GM18868 (cell line): Measurements from ENCODE around the gene DNER.
"Not testable (repeated sequence)": the region's sequence is repeated elsewhere in the genome, so short reads cannot be mapped to it uniquely, and the experiment has no call there.

ENCODE experiments used
- ATAC-seq: cut with Tn5 transposase; IDR thresholded peaks from one replicate; pipeline ENCODE4 v1.9.1; 2021; ENCODE audit warnings: mild to moderate bottlenecking, moderate library complexity; ENCODE audit not compliant: unreplicated experiment

The DNER gene

DNA sequence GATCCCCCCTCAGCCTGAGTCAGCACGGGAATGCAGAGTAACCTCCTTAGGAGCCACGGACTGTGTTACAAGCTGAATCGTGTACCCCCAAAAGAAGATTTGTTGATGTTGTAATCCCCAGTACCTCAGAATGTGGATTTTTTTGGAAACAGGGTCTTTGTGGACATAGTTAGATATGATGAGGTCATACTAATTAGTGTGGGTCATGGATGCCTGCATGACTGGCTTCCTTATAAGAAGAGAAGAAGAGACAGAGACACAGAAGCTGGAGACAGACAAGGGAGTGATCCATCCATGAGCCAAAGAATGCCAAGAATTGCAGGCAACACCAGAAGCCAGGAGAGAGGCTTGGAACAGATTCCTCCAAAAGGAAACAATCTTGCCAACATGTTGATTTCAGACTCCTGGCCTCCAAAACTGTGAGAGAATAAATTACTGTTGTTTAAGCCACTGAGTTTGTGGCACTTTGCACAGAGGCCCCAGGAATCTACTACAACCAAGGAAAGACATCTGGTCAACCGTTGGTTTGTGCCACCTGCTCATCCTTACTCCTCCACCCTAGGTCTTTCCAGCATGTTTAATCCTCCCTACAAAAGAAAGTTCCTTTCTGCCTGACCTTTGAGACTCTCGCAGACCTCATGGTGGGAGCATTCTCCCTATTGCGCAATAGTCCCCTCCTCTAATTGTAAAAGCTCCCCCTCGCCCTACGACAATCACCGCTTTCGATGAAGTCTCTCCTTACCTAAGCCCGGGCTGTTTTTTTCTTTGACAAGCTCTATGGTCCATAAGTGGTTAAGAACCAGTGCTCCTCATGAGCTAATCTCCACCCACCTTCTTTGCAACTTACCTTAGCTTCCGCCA lies 91.6 kb downstream of the DNER start:
- no peak for ATAC-seq

DNA sequence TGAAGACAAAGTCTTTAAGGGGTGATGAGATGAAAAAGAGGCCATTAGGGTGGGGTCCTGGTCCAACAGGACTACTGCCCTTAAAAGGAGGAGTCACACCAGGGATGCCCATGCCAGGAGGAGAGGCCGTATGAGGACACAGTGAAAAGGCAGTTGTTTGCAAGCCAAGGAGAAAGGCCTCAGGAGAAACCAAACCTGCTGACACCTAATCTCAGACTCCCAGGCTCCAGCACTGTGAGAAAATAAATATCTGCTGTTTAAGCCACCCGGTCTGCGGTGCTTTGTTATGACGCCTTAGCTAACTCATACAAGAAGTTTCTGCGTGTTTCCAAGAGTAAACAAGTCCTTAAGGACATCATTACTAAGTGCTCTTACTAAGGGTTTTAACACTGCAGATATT lies 93.6 kb downstream of the DNER start:
- no peak for ATAC-seq

DNA sequence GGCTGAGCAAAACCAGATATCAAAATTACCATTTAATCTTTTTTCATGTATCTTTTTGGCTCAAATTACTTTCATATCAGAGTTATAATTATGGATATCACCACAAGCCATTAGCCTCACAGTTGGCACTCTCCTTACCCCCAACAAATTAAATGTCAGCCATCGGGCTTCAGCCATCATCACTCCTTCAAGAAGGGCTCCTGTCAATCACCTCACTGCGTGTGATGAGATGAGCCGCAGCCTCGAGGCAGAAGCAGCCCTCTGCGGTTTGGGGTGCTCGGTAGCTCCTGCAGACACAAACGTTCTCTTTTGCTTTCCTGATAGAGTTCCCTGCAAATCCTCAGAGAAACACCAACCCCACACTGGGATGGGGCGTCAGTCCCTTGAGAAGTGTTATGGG lies 94.1 kb downstream of the DNER start:
- ATAC-seq = no peak

GRCh38 chr2:229616433-229616832 lies 97.9 kb downstream of the DNER start:
- ATAC-seq = no peak

GRCh38 chr2:229614021-229614420 lies 100.3 kb downstream of the DNER start:
- ATAC-seq = not testable (repeated sequence)

- ATAC-seq = no peak
These were observed 101.9 kb downstream of the DNER start for GRCh38 chr2:229612384-229612971.

- no peak for ATAC-seq
These were observed 103.0 kb downstream of the DNER start for GRCh38 chr2:229611360-229611759.

GRCh38 chr2:229610872-229611271 lies 103.5 kb downstream of the DNER start:
- ATAC-seq = no peak

DNA sequence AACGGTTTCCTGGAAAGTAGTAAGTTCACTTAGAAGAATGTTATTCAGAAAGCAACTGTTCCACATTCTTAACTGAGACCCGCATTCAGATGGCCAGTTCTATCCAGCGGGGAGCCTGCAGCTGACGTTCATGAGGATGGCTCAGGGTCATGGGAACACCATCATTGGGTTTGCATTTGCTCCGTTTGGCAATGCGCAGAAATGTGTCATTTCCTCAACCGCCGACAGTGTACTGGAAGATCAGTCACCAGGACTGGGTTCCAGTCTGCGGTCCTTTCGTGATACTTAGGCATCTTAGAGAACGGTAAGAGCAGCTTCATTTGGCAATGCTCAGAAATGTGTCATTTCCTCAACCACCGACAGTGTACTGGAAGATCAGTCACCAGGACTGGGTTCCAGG lies 104.0 kb downstream of the DNER start:
- ATAC-seq = no peak

GRCh38 chr2:229601936-229602335 lies 112.4 kb downstream of the DNER start:
- ATAC-seq = no peak

GRCh38 chr2:229601396-229601795 lies 113.0 kb downstream of the DNER start:
- no peak for ATAC-seq

GRCh38 chr2:229598227-229598626 lies 116.1 kb downstream of the DNER start:
- ATAC-seq = no peak

- ATAC-seq = no peak
These were observed 117.6 kb downstream of the DNER start for GRCh38 chr2:229596796-229597195.

DNA sequence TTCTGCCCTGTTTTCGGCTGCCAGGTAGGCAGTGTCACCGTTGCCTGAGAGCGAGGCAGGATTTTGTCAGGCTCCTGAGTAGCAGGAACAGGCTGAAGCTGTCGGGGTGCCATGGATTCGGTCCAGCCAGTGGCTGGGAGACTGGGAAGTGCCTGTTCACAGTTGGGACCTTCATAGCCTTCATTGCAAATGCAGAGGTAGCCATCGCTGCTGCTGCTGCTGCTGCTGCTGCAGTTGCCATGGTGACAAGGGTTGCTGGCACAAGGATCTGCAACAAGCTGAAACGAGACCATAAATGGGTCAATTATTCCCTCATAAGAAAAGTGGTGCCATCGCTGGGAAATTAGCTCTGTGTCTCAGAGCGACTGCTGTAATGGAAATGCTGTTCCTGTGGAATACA lies 122.7 kb downstream of the DNER start:
- ATAC-seq = no peak

DNA sequence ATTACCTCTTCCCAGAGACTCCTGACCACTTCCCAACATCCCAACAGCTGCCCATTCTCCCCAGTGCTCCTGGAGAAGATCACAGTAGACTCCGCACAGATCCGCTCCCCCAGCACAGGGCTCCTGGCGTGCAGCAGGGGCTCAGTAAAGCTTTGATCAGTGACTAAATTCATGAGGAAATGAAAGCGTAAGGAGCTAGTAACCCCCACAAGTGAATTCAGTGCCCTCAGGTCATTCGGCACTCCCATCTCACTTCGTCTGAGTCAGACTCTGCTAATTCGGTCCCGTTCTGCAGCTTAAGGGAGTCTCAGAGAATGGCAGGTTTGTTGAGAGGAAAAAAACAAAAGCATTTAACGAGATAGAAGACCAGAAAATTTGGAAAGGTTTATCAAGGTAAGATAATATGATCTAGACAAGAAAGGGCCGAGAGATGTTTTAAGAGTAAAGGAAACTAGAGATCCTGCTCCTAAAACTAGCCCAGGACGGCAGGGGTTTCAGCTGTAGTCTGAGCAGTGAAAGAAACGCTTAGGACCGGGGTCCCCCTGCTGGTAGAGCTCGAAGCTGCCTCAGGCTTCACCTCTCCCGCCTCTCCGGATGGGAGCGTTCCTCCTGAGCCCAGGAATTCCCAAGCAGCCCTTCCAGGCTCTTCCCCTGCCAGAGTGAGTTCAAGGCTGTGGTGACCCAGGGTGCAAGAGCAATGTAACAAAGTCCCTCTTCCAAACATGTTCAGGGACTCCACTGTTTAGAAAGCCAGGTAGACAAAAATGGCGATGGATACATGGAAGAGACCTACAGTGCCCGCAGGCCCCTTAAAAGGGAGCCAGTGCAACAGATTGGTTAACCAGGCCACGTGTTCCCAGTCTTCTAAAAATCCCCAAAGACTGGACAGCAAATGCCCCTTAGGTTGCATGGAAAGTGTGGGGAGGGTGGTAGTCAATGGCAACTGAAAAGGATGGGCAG lies 127.3 kb downstream of the DNER start:
- ATAC-seq = peak; percentile 78

DNA sequence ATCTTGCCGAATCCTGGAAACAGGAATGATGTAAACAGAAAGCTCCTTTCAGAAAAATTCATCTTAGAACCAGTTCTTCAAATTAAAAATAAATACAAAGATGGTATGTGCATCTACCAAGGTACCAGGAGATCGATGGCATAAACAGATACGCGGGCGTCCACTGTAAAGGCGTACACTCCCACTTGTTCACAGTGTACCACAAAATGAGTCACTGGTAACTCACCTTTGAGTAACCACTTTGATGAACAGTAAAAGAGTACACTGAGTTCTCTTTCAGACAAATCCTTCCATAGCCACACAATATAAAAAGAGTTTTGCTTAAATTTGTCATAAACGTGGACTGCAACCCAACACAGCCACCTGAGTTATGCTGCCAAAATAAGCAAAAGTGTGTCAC lies 128.3 kb downstream of the DNER start:
- ATAC-seq = no peak

GRCh38 chr2:229582151-229582550 lies 132.2 kb downstream of the DNER start:
- ATAC-seq = no peak

GRCh38 chr2:229578052-229578846 lies 136.1 kb downstream of the DNER start:
- no peak for ATAC-seq

DNA sequence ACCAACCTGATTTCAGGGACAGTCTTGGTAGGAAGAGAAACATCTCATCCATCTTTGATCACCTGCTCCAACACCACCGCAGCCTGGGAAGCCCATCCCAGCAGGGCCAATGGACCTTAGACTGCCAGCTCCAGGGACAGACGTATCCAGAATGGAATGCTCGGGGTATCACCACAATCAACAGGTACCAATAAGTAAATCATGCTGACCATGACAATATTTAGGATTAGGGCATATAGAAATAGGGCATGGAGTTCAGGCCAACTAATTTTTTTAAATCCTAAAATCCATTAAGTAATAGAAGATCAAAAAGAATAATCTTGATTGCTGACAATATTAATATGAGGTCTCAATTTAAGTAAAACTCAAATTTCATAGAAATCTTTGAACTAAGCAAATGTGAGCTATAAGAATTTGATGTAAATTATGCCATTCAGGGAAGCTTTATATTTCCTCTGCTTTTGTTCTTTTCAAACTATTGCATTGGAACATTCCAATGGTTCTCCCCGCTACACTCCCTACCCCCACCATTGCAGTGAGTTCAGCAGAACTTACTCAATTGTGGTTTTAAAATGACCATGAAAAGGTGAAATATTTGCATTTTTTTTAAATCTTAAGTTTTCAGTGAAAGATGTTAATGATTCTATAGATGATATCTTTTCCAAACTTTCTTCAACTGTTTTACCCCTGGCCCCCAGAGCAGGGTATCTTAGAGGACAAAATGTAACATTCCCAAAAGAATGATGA lies 138.6 kb downstream of the DNER start:
- ATAC-seq = no peak
